D721Med (cell line): ENCODE measurements around the gene TOMM34.

Experiments
- DNase-seq: peaks from one replicate; pipeline ENCODE4 v3.0.0; 2011; ENCODE audit warnings: low spot score; ENCODE audit not compliant: insufficient read length
- FAIRE-seq: peaks from 2 replicates; lab custom pipeline; 2011; peaks lifted over from hg19 to GRCh38; lab: Jason Lieb, UNC
- CTCF ChIP-seq: IDR thresholded peaks from 2 replicates; pipeline ENCODE4 v1.5.1; 2012; ENCODE audit warnings: mild to moderate bottlenecking, control low read depth; ENCODE audit not compliant: insufficient read depth; ENCODE audit errors: missing control alignments

The TOMM34 gene

GRCh38 chr20:44909872-44910689 lies 50.1 kb downstream of the TOMM34 start, which contains the start of gene PABPC1L:
TSS of gene PABPC1L (plus strand) at chr20:44910060. CDS start at chr20:44910144, 84 bp downstream.
- FAIRE-seq (no peak), DNase-seq (peak; percentile 79)
- TF ChIP-seq CTCF = no peak

- TF ChIP-seq CTCF = no peak
- no peak for DNase-seq
- FAIRE-seq = no peak
These were observed 51.0 kb downstream of the TOMM34 start for GRCh38 chr20:44908987-44909871.

- no peak for FAIRE-seq
- no peak for TF ChIP-seq CTCF
- DNase-seq = no peak
These were observed 55.8 kb downstream of the TOMM34 start for GRCh38 chr20:44904377-44904776.

GRCh38 chr20:44901974-44902373 lies 58.2 kb downstream of the TOMM34 start:
- DNase-seq (no peak), FAIRE-seq (no peak)

GRCh38 chr20:44900231-44900854 lies 59.9 kb downstream of the TOMM34 start:
- TF ChIP-seq CTCF = no peak
- DNase-seq (no peak), FAIRE-seq (no peak)

More at GRCh38 chr20:44901974-44902373, 58.2 kb downstream of the TOMM34 start:
- no peak for TF ChIP-seq CTCF

GRCh38 chr20:44897133-44897532 lies 63.1 kb downstream of the TOMM34 start:
- FAIRE-seq (no peak), DNase-seq (no peak)
- TF ChIP-seq CTCF = no peak
